GM18526 (cell line): ENCODE measurements around the gene FAM240B.

Source experiments
- POLR2A ChIP-seq: IDR thresholded peaks from 3 replicates; pipeline ENCODE4 v1.6.1; 2011; ENCODE audit not compliant: insufficient read length; ENCODE audit errors: extremely low read depth

FAM240B gene

GRCh38 chr9:38659538-38659937 lies 60.4 kb downstream of the FAM240B start:
- TF ChIP-seq POLR2A = no peak

DNA sequence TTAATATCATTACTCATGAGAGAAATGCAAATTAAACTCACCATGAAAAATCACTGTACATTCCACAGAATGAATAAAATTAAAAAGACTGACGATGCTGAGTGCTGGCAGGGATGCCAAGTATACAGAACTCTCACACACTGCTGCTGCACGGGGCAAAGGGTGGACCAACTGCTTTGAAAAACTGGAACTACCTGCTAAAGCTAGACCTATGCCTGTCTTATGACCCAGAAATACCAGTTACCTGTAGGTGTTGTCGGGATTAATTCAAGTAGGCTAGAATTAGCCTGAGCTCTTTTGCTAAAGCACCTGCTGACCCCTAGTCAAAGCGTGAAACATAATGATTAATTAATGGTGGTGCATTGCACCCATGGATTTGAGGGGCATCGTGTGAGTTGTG lies 63.0 kb downstream of the FAM240B start:
- no peak for TF ChIP-seq POLR2A

- no peak for TF ChIP-seq POLR2A
These were observed 67.4 kb downstream of the FAM240B start for GRCh38 chr9:38652486-38652885.

DNA sequence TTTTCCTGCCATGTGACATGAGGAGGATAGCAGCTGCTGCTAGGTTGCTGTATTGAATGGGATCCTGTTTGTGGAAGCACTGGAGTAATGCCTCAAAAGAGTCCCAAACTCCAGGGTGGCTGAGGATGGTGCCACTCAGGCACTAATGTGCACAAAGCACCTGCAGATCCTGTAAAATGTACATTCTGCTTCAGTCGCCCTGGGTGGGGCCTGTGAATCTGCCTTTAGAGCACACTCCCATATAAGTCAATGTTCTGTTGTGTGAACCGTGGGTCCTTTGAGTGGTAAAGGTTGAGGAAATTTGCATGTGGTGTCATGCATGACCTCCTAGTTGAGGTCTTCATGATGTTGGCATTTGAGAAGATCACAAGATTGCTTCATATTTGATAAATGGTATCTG lies 67.9 kb downstream of the FAM240B start:
- no peak for TF ChIP-seq POLR2A

- no peak for TF ChIP-seq POLR2A
These were observed 68.4 kb downstream of the FAM240B start for GRCh38 chr9:38651400-38652042.

GRCh38 chr9:38650564-38650963 lies 69.4 kb downstream of the FAM240B start:
- TF ChIP-seq POLR2A = no peak

GRCh38 chr9:38649731-38650363 lies 70.1 kb downstream of the FAM240B start:
- TF ChIP-seq POLR2A = no peak

GRCh38 chr9:38644601-38645000 lies 75.3 kb downstream of the FAM240B start:
- no peak for TF ChIP-seq POLR2A
